ENCODE data around the gene USO1.
"Not testable (repeated sequence)": the region's sequence is repeated elsewhere in the genome, so short reads cannot be mapped to it uniquely, and the experiment has no call there.

Gene USO1

GRCh38 chr4:75724066-75724866 lies at the start of gene USO1:
TSS of gene USO1 (plus strand) at chr4:75724577. CDS start at chr4:75724820, 243 bp downstream.
- DNase-seq: peak; percentile 60 to 99 (median 97)

GRCh38 chr4:75675004-75675531 lies 49.3 kb upstream of the USO1 start:
- DNase-seq: no peak

- DNase-seq: no peak
Measured at GRCh38 chr4:75678473-75678872, 45.9 kb upstream of the USO1 start.

- DNase-seq: no peak
Measured at GRCh38 chr4:75678965-75679364, 45.4 kb upstream of the USO1 start.

- DNase-seq: no peak
Measured at GRCh38 chr4:75679876-75680575, 44.4 kb upstream of the USO1 start.

- DNase-seq: no peak
Measured at GRCh38 chr4:75683482-75684155, 40.8 kb upstream of the USO1 start.

- no peak for DNase-seq
Measured at GRCh38 chr4:75685546-75686189, 38.7 kb upstream of the USO1 start.

- no peak for DNase-seq
Measured at GRCh38 chr4:75686346-75686745, 38.0 kb upstream of the USO1 start.

GRCh38 chr4:75687125-75687524 lies 37.3 kb upstream of the USO1 start:
- DNase-seq: not testable (repeated sequence)

GRCh38 chr4:75692066-75692465 lies 32.3 kb upstream of the USO1 start:
- not testable (repeated sequence) for DNase-seq

GRCh38 chr4:75696071-75696470 lies 28.3 kb upstream of the USO1 start:
- no peak for DNase-seq

- no peak for DNase-seq
Measured at GRCh38 chr4:75696581-75696980, 27.8 kb upstream of the USO1 start.

GRCh38 chr4:75698162-75698962 lies 26.0 kb upstream of the USO1 start:
- DNase-seq: peak in 3 of 14 donors; percentile 1 to 22 (median 9)

GRCh38 chr4:75698963-75699228 lies 25.5 kb upstream of the USO1 start:
- no peak for DNase-seq

GRCh38 chr4:75699299-75699698 lies 25.1 kb upstream of the USO1 start:
- DNase-seq: no peak

- DNase-seq: no peak
Measured at GRCh38 chr4:75702919-75703411, 21.4 kb upstream of the USO1 start.

- no peak for DNase-seq
Measured at GRCh38 chr4:75705198-75705977, 19.0 kb upstream of the USO1 start.

GRCh38 chr4:75708218-75708691 lies 16.1 kb upstream of the USO1 start:
- DNase-seq: no peak

- no peak for DNase-seq
Measured at GRCh38 chr4:75710246-75710645, 14.1 kb upstream of the USO1 start.

GRCh38 chr4:75714011-75714410 lies 10.4 kb upstream of the USO1 start:
- DNase-seq: no peak

GRCh38 chr4:75714704-75715103 lies 9.7 kb upstream of the USO1 start:
- no peak for DNase-seq

Measured in C1 segment of cervical spinal cord (tissue), 14 donors.